K562 (cell line): Measurements from ENCODE around the gene SFXN5. TPM values are rescaled to one million over a fixed set of nuclear protein-coding genes. Genes with fewer than 3 reads are reported as not detected.
A peak's percentile ranks its signal among the peaks of the same experiment; 100 is the strongest.

Experiments
- ATAC-seq: fragments of 200-7000 bp; cut with Tn5 transposase; 3 replicates; pipeline ENCODE4 v1.9.1; 2020; ENCODE audit warnings: moderate library complexity
- BruUV-seq: library from RNA; stranded (reverse); fragments of 400-500 nt; replicated peaks from 2 replicates; lab custom pipeline; 2021; lab: Mats Ljungman, UMichigan
- CTCF ChIA-PET: fragments of 300-600 bp; formaldehyde crosslinking; extraction: SDS; loops from one replicate; lab custom pipeline; 2021; ENCODE audit warnings: low intra/inter-chr PET ratio; lab: Yijun Ruan, JAX
- POLR2A ChIA-PET: fragments of 300-600, 350-650 bp; sonication (Branson Sonifier 250); formaldehyde crosslinking; extraction: SDS; loops from one replicate; lab custom pipeline; 2021; ENCODE audit warnings: antibody characterized with exemption, inconsistent platforms; lab: Yijun Ruan, JAX
- DNase-seq, 4 experiments: peaks; one replicate each; pipeline versions ENCODE4 v3.0.0 to v3.0.0-alpha.2; 2011 to 2018; ENCODE audit warnings: low spot score in 3 of 4, mixed read lengths in 3 of 4; ENCODE audit errors: extremely low read depth in 1 of 4
- FAIRE-seq: peaks from 2 replicates; lab custom pipeline; 2011; peaks lifted over from hg19 to GRCh38; lab: Jason Lieb, UNC
- H2AFZ ChIP-seq: 2 replicates; pipeline ENCODE4 v1.6.0; 2011; ENCODE audit warnings: low read depth, low read length, control low read depth, inconsistent platforms
- H3K27ac ChIP-seq: fragments of 200-600 bp; 3 replicates; pipeline ENCODE4 v1.8.0; 2011; ENCODE audit warnings: low read depth, mild to moderate bottlenecking, control low read depth, inconsistent platforms, low read length, moderate library complexity, mixed read lengths; ENCODE audit errors: extremely low read depth
- H3K27me3 ChIP-seq, 2 experiments: fragments of 300-600 bp in 1 of 2; 2 replicates in 1 of 2; 3 replicates in 1 of 2; pipeline versions ENCODE4 v1.6.0 to v1.8.0; 2011; ENCODE audit warnings: inconsistent platforms in 2 of 2, low read length in 2 of 2, mild to moderate bottlenecking in 1 of 2, mixed read lengths in 1 of 2, moderate library complexity in 1 of 2; ENCODE audit not compliant: control insufficient read depth in 2 of 2, insufficient read depth in 2 of 2
- H3K36me3 ChIP-seq: fragments of 300-600 bp; 3 replicates; pipeline ENCODE4 v1.8.0; 2011; ENCODE audit warnings: mild to moderate bottlenecking, low read length, inconsistent platforms; ENCODE audit not compliant: control insufficient read depth, insufficient read depth
- H3K4me1 ChIP-seq, 2 experiments: fragments of 200-600 bp in 1 of 2; replicated peaks in 1 of 2; 2 replicates in 1 of 2; 3 replicates in 1 of 2; pipeline versions ENCODE4 v1.5.1 to v1.8.0; 2011; ENCODE audit warnings: inconsistent platforms in 2 of 2, low read length in 2 of 2, mild to moderate bottlenecking in 1 of 2, mixed read lengths in 1 of 2, moderate library complexity in 1 of 2; ENCODE audit not compliant: control insufficient read depth in 2 of 2, insufficient read depth in 2 of 2
- H3K4me2 ChIP-seq: 2 replicates; pipeline ENCODE4 v1.6.1; 2011; ENCODE audit warnings: low read length, control low read depth, inconsistent platforms, mixed read lengths; ENCODE audit not compliant: insufficient read depth
- H3K4me3 ChIP-seq: fragments of 200-600 bp; sonication (generic), shearing (Covaris generic); 2 replicates; pipeline ENCODE4 v1.5.1; 2016; ENCODE audit warnings: control low read depth, inconsistent platforms
- H3K79me2 ChIP-seq: fragments of 200-600 bp; 3 replicates; pipeline ENCODE4 v1.8.0; 2011; ENCODE audit warnings: low read length, inconsistent platforms; ENCODE audit not compliant: control insufficient read depth, insufficient read depth
- H3K9ac ChIP-seq, 2 experiments: 2 replicates each; pipeline versions ENCODE4 v1.6.0 to v1.6.1; 2011; ENCODE audit warnings: low read depth in 2 of 2, low read length in 2 of 2, control low read depth in 1 of 2, inconsistent platforms in 1 of 2, mild to moderate bottlenecking in 1 of 2, mixed read lengths in 1 of 2; ENCODE audit not compliant: insufficient read depth in 1 of 2
- H3K9me1 ChIP-seq: one replicate; pipeline ENCODE4 v1.6.0; 2011; ENCODE audit warnings: inconsistent platforms, mild to moderate bottlenecking, low read length, moderate library complexity; ENCODE audit not compliant: control insufficient read depth, insufficient read depth
- H3K9me3 ChIP-seq: replicated peaks from 2 replicates; pipeline ENCODE4 v1.5.1; 2011; ENCODE audit warnings: low read depth, low read length, inconsistent platforms; ENCODE audit not compliant: control insufficient read depth, insufficient read depth
- H4K20me1 ChIP-seq: replicated peaks from 2 replicates; pipeline ENCODE4 v1.6.1; 2011; ENCODE audit warnings: low read length, inconsistent platforms, mixed read lengths; ENCODE audit not compliant: control insufficient read depth, insufficient read depth
- BCOR ChIP-seq: fragments of 450-650 bp; IDR thresholded peaks from 2 replicates; pipeline ENCODE4 v1.6.1; 2016
- HDAC2 ChIP-seq: fragments of 450-650 bp; IDR thresholded peaks from 2 replicates; pipeline ENCODE4 v1.6.1; 2016; ENCODE audit warnings: mild to moderate bottlenecking
- KDM1A ChIP-seq, 2 experiments: fragments of 450-650 bp; IDR thresholded peaks; 2 replicates each; pipeline ENCODE4 v1.6.1; 2016; ENCODE audit warnings: mild to moderate bottlenecking in 2 of 2
- PTRF ChIP-seq: fragments of 450-650 bp; IDR thresholded peaks from 2 replicates; pipeline ENCODE4 v1.6.1; 2016; ENCODE audit warnings: mild to moderate bottlenecking, missing genetic modification characterization, missing compliant biosample characterization
- RBM25 ChIP-seq: fragments of 200-400 bp; formaldehyde crosslinking; IDR thresholded peaks from 2 replicates; pipeline ENCODE4 v1.6.1; 2018; ENCODE audit warnings: low read length, low read depth, moderate library complexity; ENCODE audit not compliant: severe bottlenecking
- RCOR1 ChIP-seq, 2 experiments: IDR thresholded peaks; 2 replicates each; pipeline ENCODE4 v1.6.1; 2012; ENCODE audit warnings: low read depth in 2 of 2, low read length in 2 of 2, borderline replicate concordance in 1 of 2, improper control_type of control experiment in 1 of 2
- SNIP1 ChIP-seq: fragments of 450-650 bp; IDR thresholded peaks from 2 replicates; pipeline ENCODE4 v1.7.1; 2017; ENCODE audit warnings: low read depth, mild to moderate bottlenecking
- TBP ChIP-seq: optimal IDR thresholded peaks from 2 replicates; pipeline ENCODE3; 2011; ENCODE audit warnings: low read depth, low read length, improper control_type of control experiment
- ZC3H8 ChIP-seq: fragments of 450-650 bp; IDR thresholded peaks from 2 replicates; pipeline ENCODE4 v1.6.1; 2017
- ZNF384 ChIP-seq: IDR thresholded peaks from 2 replicates; pipeline ENCODE4 v1.6.1; 2012; ENCODE audit warnings: low read depth, low read length, improper control_type of control experiment
- WGBS: fragments of 100-300 bp; shearing (Covaris generic); methylation state at CpG from one replicate; pipeline ENCODE4 v1.1.6; 2016; ENCODE audit warnings: low coverage, mixed read lengths; ENCODE audit not compliant: insufficient coverage; ENCODE audit errors: missing lambda C conversion rate; 5-methylcytosine and 5-hydroxymethylcytosine counted together
- in situ Hi-C: fragments of 300-500 bp; cut with MboI; formaldehyde crosslinking; loops from 4 replicates; pipeline ENCODE4 v1.15.0; 2018; ENCODE audit warnings: inconsistent platforms, mixed read lengths
- intact Hi-C: fragments of 100-400 bp; cut with micrococcal nuclease; formaldehyde crosslinking; loops from 2 replicates; pipeline ENCODE4 v1.14.2; 2022
- polyA plus RNA-seq, 8 experiments: library from polyadenylated mRNA; depleted of rRNA in 4 of 8; stranded (reverse) in 5 of 8; unstranded in 3 of 8; fragments of >200 nt; fragmentation: Nextera tagmentation in 2 of 8; fragmentation: Illumina TruSeq in 1 of 8; extraction: Ambion mirVana in 2 of 8; extraction: Trizol in 1 of 8; gene quantifications; 2 replicates each; pipeline versions ENCODE4 v1.2.1 to v1.2.3, GENCODE V29; 2011 to 2014; ENCODE audit warnings: inconsistent platforms in 1 of 8, missing spikeins in 1 of 8
- total RNA-seq, 7 experiments: library from RNA; depleted of rRNA in 6 of 7; stranded (reverse); fragments of >200 nt in 6 of 7; fragmentation: Illumina TruSeq in 2 of 7; extraction: Trizol in 2 of 7; gene quantifications; 2 replicates each; pipeline versions ENCODE4 v1.2.1 to v1.2.3, GENCODE V29; 2011 to 2021; ENCODE audit warnings: low replicate concordance in 1 of 7

The SFXN5 gene
- total and polyA plus RNA-seq, 9 of the 15 experiments (the other 6 are each of a cell fraction or from before 2014, with no cell fraction given), result 8.3 to 22.6 (median 16.0) TPM

- TF ChIP-seq TBP, result peak; percentile 16
Observed at GRCh38 chr2:73110168-73111072, 38.9 kb upstream of the SFXN5 start (continued).

- CTCF ChIA-PET, result no interaction called here
- Histone ChIP-seq H3K27me3 (no peaks in the 10 kb centered on the region), H3K4me1 (peaks cover 14 to 31% of the 10 kb centered on the region in 2 experiments), H3K9me1 (no peaks in the 10 kb centered on the region), H3K4me3 (no peak overlapping the region), H3K79me2 (peaks cover 26% of the 10 kb centered on the region), H3K9me3 (no peaks in the 10 kb centered on the region), H4K20me1 (peaks cover 16% of the 10 kb centered on the region; the same call in 1 of the 2 replicates), H3K27ac (no peak overlapping the region), H3K36me3 (no peaks in the 10 kb centered on the region), H3K4me2 (no peak overlapping the region), H2AFZ (no peak overlapping the region), H3K9ac (no peak overlapping the region; a peak in 1 of 4 replicates)
- WGBS, result 42% methylated on average over 5 of the region's 5 CpGs
- in situ Hi-C loops, result no loop called here
- intact Hi-C loops, result no loop called here
- no peak for ATAC-seq
- no TSS peak for BruUV-seq
- no peak for FAIRE-seq
- POLR2A ChIA-PET, result interaction anchor here (0.6 to 1.0 kb wide), 4 partner anchors 16 to 44 kb away, joined by 3 read pairs; no protein-coding TSS in a partner anchor
- DNase-seq, result no peak
- TF ChIP-seq RCOR1 (IDR thresholded peaks at IDR 0.05; ENCODE audit: borderline replicate concordance in 1 of 2, low read depth in 2 of 2, low read length in 2 of 2), result 0 out of 4 replicates have a peak, but pooled peaks of 1 of the 2 experiments have one; percentile 19
- TF ChIP-seq BCOR, result peak; percentile 46
- no peak for TF ChIP-seq ZC3H8
- TF ChIP-seq PTRF, result no peak
- peak; percentile 71 for TF ChIP-seq RBM25
- TF ChIP-seq HDAC2, result 0 out of 2 replicates have a peak, but pooled peaks have one; percentile 32
- peak; percentile 41 to 68; a peak in 3 of 4 replicates for TF ChIP-seq KDM1A (IDR thresholded peaks at IDR 0.05)
- no peak for TF ChIP-seq SNIP1
- TF ChIP-seq ZNF384, result no peak
Observed at GRCh38 chr2:73109431-73110167, 38.1 kb upstream of the SFXN5 start.
